Activated CD8-positive, alpha-beta memory T cell treated with anti-CD3 and anti-CD28 coated beads, Interleukin-2, amount 50 U/mL, for 4 hours (primary cell): ENCODE data around the gene PITPNM3.

Source experiments
- DNase-seq: peaks from one replicate; pipeline ENCODE4 v3.0.0-alpha.2; 2020

PITPNM3 gene

DNA sequence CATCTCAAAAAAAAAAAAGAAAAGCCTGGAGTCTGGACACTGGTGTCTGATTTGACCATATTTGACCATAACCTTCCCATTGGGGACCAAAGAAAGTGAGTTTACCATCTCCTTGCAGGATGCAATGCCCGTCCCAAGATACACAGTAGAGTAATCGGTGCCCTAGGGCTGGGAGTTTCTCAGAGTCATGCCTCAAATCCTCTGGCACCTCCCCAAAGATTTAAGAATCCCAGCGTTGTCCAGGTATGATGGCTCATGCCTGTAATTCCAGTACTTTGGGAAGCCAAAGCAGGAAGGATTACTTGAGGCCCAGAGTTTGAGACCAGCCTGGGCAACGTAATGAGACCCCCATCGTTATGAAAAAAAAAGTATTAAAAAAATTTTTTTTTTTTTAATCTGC, 5.0 kb downstream of the PITPNM3 start:
- no peak for DNase-seq

DNA sequence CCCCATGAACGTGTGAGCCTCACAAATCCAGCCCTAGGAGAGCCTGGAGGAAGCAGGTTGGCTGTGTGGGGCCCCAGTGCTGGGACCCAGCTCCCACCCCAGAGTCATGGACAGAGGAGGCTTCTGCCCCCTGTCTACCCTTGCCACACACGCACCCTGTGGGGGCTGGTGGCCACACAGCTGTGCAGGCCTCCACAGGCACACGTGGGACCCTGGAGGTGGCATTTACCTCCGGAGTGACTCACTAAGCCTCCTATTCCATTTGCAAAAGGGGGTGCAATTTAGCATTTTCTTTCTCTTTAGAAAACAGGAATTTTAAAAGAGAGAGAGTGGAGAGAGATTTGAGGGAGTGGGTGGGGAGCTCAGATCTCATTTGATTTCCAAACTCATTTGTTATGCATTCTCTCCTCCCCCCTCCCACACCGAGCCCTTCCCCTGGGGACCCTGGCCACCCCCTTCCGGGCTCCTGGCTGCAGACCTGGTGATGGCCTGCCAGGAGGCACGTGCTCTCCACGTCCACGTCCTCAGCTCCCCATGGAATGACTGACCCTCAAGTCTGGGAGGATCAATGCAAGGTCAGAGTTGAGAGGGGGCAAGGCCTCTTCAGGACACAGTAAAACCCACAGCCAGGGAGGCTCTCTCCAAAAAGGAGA, 6.8 kb downstream of the PITPNM3 start:
- DNase-seq: no peak

DNA sequence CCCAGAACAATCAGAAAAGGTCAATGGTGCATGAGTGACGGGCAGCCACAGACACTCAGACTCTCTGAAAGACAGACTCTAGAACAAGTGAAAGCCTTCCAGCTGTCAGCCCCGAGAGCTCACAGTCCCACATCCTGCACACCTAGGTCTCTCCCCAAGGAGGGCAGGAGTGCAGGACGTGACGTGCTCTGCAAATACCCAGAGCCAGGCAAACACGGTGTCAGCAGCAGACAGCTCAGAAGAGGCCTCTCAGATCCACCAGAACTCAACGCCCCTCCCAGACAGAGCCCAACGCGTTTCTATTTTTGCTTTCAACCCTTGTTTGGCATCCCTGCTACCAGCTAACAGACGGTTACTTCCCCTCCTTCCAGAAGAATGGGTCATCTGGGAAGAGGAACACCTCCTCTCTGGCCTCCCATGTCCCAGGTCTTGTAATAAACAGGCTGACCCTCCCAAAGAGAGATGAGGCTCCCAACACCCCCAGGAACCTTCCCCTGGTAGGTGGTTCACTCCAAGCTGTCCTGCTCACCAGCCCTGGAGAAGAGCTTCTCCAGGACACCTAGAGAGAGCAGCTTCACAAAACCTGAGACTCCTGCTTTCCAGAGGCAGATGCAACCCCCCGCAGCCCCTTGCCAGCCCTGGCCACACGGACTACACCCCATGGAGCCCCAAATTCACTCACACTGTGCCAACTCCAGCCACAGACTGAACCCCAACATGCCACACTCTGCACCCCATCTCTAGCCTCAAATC, 7.6 kb downstream of the PITPNM3 start:
- no peak for DNase-seq

DNA sequence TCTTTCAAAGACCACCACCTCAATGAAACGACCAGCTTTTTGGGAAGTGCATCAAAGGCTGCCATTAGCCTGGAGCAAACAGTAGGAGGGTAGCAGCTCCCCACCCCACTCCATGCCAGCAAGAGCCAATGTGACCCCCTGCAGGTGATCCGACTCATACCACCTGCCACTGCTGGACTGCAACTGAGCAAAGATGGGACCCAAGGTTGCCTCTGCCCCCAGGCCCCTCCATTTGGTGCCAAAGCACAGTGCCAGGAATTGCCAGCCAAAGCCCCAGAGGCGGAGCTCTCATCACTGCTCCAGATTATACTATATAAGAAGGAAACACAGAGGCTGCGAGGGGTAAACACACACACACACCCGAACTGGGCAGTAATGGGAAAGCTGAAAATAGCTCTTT, 8.3 kb downstream of the PITPNM3 start:
- DNase-seq: no peak

DNA sequence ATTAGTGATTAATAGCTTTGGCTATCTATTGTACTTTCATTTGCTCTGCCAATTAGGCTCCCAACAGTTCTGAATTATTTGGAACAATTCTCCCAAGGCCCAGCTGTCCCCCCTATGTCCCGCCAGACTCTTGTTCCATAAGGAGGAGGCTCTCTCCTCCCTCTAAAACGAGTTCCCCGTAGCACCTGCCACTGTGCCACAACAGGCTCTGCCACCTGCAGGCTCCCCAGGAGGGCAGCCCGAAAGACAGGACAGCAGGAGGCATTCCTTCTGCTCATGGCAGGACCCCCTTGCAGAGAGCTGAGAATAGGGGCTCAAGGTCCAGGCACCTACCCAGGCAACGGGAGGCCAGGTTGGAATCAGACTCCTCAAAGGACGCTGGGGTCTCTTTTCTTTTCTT, 9.0 kb downstream of the PITPNM3 start:
- DNase-seq: no peak

DNA sequence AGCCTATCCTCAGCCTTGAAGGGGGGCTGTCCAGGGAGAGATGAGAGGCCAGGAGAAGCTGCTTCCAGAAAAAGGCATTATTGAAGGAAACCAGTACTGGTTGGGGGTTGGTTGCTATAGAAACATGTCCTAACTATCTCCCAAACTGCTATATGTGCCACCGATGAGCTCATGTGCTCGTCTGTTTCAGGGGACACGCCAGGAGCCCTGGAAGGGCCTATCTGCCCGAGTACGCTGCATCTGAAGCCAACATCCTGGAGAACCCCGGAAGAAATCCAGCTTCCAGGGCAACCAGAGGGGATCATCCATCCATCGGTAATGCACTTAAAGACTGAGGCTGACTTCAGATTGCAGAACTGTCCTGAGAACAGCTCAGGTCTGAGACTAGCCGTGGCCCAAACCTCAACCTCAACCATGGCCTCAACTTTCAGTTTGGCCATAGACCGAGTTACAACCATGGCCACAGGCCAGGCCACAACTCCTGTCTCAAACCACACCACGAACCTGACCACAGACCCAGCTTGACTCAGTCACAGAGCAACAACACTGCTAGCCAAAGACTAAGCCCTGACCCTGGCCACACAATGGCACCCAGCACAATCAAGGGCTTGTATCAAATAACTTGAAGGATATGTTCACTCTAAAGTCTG, 10.2 kb downstream of the PITPNM3 start:
- DNase-seq: no peak

DNA sequence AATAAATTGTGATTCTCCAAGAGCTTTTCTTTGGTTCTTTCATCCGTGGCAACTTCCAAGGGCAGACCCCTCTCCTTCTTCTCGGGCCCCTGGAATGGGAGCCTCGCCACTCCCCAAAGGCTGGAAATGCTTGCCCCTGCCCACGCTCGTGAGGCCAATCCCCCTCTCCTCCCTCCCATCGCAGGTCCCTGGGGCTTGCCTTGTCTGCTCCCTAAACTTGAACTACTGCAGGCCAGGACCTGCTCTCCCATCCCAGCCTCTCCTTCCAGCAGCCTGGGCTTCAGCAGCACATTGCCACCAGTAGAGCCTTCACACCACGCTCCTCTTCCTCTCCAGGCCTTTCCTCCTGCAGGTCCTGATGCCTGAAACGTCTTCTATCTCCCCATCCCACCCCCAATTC, 11.1 kb downstream of the PITPNM3 start:
- no peak for DNase-seq

DNA sequence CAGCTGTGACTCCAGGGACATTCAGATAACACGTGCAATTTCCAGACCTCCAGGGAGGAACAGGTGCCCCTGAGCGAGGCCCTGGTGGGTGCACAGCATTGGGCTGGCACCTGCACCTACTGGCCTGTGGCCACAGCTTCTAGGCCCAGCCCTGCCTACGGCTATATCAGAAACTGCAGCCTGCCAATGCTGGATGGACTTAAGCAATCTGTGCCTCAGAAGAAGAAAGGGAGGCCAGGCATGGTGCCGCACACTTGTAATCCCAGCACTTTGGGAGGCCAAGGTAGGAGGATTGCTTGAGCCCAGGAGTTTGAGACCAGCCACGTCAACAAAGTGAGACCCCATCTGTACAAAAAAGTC, 12.4 kb downstream of the PITPNM3 start:
- no peak for DNase-seq

DNA sequence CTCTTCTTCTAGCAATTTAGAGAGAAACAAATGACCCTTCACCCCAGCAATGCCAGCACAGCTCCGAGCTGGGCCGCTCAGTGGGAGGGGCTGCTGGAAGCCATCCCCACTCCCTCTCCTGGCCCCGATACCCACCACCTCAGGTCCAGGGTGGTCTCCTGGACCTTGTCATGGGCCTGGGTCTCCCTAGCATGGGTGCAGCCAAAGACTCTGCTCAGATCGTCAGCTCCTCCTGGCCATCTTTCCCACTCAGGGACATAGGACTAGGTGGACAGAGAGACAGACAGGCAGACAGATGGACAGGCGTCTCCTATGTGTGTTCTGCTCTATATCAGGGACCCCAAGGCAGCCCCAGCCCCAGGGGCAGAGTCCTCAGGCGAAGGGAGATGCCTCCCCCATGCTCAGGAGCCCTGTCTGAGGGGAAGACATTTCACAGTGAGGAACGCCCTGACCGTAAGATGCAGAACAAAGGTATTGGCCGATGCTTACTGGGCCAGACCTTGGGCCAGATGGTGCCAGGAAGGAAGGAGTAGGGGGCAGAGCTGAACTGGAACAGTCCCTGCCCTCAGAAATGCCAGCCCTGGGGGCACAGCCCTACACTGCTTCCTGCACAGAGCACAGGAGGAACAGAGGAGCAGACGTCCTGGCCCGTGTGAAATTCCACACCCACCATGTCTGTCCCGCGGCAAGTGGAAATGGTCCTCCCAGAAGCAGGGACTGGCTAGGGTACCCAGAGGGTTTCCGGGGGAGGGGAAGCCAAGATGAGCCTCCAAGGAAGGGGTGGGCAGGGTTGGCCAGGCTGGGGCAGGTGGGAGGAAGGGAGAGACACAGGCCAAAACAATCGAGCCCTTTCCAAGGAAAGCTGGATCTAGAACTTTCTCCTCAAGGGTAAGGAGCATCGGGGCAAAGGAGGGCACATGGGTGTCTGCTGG, 13.0 kb downstream of the PITPNM3 start:
- DNase-seq: no peak

DNA sequence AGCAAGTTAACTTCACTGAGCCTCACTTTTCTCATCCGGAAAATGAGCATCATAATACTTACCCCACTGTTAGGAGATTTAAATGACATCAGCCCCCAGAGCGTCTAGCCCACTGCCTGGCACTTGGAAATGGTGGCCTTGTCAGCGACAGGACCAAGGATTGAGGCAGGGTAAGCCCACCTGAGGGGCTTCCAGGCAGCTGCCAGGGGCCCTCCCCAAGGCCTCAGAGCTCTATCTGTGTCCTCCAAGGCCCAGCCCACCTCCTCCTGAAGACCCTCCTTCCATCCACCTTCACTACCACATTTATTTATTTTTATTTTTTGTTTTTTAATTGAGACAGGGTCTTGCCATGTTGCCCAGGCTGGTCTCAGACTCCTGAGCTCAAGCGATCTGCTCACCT, 13.8 kb downstream of the PITPNM3 start:
- no peak for DNase-seq

DNA sequence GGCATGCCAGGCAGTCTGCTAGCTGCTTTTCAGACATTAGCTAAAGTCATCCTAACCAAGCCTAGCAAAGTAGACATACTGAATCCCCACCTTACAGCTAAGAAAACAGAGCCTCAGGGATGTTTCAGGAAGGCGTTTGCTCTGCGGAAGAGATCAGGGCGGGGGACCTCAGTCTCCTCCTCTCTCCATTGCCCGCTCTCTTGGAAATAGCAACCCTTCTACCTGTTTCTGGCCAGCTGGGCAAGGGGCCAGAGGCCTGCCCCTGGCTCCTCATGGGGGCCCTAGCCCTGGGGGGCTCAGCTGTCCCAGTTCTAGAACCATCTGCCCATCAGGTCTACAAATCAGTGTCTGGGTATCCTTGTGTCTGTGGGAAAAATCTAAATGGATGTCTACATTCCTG, 14.5 kb downstream of the PITPNM3 start:
- no peak for DNase-seq

DNA sequence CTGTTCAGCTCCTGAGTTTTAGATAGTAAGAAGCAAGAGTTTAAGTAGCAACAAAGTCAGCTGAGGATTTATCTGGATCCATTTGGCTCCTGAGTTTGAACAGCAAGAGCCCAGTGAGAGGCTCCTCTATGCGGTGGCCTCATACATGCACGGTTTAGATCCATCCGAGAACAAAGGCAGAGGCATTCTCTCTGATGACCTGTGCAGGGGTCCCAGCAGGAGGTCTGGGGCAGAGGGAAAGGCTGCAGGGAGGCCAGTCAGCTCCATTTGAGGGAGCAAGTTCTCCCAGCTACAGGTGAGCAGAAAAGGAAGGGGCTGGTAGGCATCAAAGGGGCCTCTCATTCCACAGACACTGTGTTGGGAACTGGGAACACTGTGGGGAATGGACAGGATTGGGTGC, 16.5 kb downstream of the PITPNM3 start:
- no peak for DNase-seq

DNA sequence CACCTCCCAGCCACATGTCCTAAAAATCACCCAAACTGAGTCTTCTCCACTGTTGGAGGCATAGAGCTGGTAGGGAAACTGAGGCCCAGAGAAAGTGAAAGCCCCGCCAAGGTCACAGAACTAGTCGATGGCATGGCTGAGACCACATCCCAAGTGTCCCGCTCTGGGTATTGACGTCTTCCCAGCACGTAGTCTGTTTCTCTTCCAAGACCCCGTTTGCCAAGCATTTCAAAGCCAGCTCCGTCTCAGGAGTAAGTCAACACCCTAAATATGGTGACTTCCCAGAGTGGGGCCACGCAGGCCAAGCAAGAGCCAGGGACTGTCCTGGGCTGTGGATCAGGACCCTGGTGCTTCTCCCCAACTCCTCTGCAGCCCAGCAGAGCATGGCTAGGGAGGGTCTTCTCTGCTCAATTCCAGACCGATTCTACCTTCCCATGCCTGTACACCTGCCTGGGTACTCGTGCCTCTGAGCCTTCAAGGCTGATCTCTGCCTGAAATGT, 19.7 kb downstream of the PITPNM3 start:
- no peak for DNase-seq

DNA sequence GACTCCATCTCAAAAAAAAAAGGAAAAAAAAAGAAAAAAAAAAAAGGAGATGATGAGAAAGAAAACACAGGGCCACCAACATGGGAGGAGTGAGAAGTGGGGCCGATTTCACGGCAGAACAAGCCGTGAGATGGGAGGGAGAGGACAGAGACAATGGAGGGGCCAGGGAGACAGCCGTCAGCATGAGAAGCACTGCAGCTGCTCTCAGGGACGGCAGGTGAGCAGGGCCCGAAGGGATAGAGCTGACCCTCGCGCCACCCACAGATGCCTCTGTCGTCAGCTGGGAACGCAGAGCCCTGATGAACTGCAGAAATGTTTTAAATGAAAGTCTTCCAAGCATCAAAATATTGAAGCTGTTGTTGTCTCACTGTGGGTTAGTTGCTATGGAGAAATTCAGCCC, 20.3 kb downstream of the PITPNM3 start:
- DNase-seq: no peak

DNA sequence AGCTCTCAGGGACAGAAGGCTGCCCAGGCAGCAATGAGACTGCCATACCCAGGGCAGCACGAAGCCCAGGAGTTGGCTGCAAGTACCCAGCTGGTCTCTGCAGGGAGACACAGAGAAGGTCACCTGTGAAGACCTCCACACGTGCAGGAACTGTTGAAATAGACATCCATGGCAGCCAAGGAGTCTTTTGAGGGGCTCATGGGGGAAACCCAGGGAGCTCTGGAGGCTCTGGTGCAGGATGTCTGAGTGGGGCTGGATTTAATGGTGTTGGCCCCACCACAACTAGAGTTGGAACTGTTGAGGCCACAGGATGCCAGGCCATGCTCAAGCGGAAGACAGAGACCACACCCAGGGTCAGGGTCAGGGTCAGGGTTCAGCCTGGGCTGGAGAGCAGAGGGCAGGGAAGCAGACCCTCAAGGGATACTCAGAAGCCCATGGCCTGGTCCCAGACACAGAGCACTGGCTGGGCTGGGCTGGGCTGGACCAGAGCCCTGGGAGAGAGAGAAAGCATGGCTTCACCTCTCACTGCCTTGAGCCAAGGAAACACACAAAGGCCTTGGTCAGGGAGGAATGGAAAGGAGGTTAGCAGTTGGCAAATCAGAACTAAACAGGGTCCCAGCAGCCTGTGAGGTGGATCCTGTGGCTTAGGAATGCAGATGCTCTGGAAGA, 21.4 kb downstream of the PITPNM3 start:
- DNase-seq: no peak

DNA sequence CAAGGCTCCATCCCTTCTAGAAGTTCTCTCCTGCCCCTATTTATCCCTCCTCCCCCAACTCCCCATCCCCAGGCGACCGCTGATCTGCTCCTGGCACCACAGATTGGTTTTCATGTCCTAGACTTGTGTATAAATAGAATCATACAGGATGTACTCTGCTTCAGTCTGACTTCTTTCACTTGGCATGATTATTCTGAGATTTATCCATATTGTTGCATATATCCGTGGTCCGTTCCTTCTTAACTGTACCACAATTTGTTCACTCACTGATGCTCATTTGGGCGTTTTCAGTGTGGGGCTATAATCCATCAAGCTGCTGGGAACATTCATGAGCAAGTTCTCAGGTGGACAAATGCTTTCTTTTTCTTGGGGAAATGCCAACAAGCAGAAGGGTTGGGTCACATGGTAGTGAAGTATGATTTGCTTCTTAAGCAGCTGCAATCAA, 23.9 kb downstream of the PITPNM3 start:
- DNase-seq: no peak

DNA sequence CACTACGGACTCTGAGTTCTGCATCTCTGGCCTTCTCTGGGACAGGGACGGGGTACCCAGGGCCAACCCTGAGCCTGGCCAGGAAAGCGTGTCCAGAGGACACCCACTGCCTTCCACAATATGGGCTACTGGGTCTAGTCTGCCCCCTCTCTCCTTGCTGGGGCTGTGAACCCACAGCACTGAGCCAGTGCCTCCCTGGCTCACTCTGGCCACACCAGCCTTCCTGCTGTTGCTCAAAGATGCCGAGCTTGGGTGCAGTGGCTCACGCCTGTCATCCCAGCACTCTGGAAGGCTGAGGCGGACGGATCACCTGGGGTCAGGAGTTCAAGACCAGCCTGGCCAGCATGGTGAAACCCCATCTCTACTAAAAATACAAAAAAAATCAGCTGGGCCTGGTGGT, 24.8 kb downstream of the PITPNM3 start:
- no peak for DNase-seq

DNA sequence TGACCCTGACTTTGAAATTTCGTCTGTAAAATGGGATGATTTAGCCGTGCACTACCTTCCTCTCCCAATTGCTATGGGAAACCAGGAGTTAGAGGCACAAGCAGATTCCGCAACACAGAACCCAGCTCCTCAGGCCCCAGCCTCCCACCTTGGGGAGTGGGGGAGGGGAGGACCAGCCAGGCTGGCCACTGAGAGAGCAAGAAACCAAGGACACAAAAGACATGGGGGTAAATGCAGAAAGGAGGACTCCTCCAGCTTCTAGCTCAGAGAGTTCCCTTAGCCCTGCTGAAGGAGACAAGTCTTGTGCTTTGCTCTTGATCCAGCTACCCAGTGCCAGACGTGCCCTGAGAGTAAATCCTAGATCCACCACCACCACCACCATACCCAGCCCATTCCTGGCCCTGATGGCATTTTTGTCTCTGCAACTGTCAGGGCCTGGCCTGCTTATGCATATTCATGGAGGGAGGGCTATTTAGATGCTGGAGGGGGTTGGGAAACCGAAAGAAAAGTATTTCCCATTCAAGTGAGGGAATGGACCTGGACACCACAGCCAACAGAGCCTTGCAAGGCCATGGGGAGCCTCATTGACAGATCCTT, 25.9 kb downstream of the PITPNM3 start:
- no peak for DNase-seq

DNA sequence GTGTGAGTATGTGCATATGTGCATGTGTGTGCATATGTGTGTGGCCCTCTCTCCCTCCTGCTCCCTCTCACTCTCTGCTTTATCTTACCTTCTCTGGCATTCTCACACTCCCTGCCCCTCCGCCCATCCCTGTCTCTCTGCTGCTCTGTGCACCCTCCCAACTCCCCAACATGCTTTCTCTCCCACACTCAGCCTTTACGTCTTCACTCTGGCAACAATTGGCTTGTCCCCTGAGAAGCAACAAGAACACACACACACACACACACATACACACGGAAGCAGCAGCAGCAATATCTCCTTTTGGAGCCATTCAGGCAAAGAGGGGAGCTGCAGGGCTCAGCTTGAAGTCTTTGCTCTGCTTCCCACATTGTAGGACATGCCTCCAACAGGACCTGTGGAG, 27.8 kb downstream of the PITPNM3 start:
- no peak for DNase-seq

DNA sequence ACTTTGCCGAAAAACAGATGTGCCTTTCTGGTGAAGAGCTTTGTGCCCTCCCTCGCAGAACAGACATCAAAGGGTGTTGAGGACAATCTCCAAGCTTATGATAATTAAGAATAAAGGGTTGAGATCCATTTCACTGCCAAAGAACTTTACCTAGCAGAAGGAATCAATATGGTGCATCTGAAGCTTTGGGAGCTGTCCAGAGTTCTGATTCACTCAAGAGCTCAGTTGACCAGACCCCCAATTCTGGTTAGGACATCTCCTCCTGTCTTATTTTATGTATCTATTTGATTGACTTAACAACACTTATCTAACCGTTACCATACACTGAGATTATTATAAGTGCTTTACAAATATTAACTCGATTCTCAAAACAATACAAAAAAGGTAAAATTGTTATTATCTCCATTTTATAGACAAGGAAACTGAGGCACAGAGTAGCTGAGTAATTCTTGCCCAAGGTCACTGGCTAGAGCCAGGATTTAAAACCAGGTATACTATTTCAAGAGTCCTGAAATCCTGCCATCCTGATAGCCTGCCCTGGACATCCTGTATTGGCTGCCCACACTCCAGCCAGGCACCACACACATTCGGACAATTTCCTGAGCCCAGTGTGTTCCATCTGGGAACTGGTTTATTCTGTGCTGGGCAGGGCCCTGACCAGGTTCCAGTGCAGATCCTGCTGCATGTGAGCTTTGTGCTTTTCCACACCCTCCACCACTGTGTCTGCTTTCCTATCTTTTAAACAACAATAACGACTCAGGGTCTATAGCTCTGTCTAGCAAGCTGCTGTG, 29.8 kb downstream of the PITPNM3 start:
- no peak for DNase-seq

DNA sequence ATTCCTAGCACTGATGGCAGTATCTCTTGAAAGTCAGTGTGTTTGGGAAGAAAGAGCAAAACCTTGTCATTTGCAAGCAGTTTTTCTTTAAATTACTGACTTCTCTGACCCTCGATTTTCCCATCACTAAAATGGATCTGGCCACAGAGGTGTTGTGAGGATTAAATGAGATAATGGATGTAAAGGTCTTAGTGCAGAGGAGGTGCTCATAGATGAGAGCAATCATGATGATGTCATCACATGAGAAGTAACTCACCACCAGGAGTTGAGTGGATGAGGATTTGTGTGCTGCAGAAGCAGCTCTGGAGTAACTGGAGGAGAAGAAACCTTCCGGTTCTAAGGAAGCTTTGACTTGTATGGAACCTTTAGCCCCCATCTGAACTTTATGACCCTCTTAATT, 30.6 kb downstream of the PITPNM3 start:
- no peak for DNase-seq
